ENCODE results near the gene ZNF689.
A peak's percentile ranks its signal among the peaks of the same experiment; 100 is the strongest.

The ZNF689 gene

DNA sequence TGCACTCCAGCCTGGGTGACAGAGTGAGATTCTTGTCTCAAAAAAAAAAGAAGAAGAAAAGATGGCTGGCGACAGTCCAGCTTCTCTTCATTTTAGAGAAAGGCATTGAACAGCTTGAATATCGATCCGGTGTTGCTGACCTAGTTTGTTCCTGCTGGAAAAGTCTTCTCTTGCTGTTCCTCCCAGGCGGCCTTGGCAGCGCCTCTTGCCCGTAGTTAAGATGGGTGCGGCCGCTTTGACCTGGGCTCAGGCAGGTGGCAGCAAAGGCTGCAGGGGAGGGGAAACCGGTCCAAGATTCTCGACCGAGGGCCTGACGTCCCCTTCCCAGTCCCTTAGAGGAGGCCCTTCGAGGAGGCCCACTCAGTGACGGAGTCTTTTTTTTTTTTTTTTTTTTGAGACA lies 48.2 kb downstream of the ZNF689 start:
- no peak for DNase-seq (ENCODE audit: low read depth)

GRCh38 chr16:30561089-30561816 lies 48.9 kb downstream of the ZNF689 start:
- DNase-seq (ENCODE audit: low read depth) = no peak

DNA sequence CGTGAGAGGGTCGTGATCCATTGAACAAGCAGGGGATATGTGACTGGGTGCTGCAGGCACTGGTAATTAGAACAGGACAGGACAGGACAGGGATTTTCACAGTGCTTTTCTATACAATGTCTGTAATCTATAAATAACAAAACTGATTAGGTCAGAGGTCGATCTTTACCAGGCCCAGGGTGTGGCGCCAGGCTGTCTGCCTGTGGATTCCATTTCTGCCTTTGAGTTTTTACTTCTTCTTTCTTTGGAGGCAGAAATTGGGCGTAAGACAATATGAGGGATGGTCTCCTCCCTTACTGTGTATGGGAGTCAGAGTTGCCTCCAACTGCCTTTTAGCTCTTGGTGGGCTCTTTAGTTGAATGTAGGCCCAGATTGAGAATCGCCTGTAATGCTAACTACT lies 50.5 kb downstream of the ZNF689 start:
- no peak for DNase-seq (ENCODE audit: low read depth)

DNA sequence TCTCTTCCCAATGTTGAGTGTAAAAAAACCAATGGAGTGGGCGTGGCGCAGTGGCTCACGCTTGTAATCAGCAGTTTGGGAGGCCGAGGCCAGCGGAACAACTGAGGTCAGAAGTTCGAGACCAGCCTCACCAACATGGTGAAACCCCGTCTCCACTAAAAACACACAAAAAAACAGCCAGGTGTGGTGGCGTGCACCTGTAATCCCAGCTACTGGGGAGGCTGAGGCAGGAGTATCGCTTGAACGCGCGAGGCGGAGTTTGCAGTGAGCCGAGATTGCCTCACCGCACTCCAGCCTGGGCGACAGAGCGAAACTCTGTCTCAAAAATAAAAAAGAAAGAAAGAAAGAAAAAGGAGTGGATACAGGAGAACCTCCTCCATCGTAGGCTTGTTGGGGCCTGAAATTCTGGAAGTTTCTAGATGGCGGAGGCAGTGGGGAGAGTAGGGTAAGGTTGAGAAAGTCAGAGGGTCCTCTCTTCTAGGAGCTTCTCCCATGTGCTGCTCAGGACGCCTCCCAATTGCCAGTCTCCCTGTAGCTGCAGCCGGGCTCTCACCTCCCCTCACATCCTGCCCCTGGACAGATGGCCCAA lies 51.3 kb downstream of the ZNF689 start:
- DNase-seq (ENCODE audit: low read depth) = no peak

GRCh38 chr16:30557957-30558788 lies 52.0 kb downstream of the ZNF689 start, which contains the start of gene ZNF764:
TSS of gene ZNF764 (minus strand) at chr16:30558374. CDS start at chr16:30558182, 192 bp downstream.
- DNase-seq (ENCODE audit: low read depth) = peak; percentile 93

DNA sequence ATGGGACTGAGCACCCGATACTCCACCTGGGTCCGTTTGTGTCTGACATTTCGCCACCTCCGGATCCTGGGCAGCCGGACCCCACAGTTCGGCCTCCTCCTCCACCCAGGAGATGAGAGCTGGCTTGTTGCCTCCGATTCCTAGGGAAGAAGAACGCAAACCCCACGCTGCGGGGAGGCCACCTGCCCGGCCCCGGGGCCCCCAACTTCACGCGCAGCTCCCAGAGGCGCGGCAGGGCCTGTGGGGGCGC lies 52.6 kb downstream of the ZNF689 start:
- DNase-seq (ENCODE audit: low read depth) = no peak

- DNase-seq (ENCODE audit: low read depth) = no peak
Observed at GRCh38 chr16:30556125-30556473, 54.1 kb downstream of the ZNF689 start.

GRCh38 chr16:30555315-30556124 lies 54.7 kb downstream of the ZNF689 start:
- no peak for DNase-seq (ENCODE audit: low read depth)

DNA sequence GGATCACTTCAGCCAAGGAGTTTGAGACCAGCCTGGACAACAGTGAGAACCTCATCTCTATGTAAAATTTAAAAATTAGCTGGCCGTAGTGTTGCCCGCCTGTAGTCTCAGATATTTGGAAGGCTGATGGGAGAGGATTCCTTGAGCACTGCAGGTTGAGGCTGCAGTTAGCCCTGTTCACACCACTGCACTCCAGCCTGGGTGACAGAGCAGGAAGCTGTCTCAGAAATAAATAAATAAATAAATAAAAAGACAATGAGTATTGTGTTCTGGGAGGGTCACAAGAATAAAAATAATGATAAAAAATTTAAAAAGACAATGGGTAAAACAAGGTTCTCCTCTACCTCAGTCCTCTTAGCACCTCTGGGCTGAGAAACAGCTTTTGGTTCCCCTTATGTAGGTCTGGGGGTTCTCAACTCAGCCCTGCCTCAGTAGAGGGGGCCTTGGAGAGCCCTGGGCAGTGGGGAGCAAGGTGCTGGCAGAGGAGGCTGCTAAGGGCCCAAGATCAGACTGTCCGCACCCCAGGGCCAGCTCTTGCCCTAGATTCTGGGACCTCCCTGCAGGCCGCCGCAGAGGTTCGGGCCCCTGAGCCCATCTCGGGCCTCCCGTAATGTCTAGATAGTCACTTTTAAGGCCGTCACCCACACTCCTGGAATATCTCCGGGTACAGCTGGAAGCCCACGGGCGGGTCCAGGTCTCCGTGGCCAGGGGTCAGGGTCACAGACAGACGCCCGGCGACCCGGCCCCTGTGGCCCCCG lies 55.5 kb downstream of the ZNF689 start:
- no peak for DNase-seq (ENCODE audit: low read depth)

DNA sequence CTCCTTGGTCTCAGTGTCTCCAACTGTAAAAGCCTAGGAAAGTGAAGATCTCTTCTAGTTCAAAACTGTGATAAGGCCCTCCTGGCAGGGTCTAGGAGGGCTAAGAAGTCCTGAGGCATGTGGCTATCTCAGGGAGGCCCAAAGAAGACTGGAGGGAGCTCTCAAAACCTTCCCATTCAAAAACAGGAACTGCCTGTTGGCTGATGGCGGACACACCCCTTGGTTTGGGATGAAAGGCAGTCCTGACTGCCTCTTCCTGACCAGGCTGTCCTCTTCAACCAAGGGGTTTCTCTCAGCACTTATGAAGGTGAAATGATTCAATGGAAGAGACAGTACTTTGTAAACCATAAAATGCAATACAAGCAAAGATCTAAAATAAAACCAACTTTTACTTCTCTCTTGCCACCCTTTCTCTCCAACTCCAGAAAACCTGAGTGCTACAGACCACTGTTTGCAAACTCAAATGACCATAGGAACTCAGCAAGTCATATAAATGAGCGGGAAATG lies 56.7 kb downstream of the ZNF689 start:
- DNase-seq (ENCODE audit: low read depth) = no peak

DNA sequence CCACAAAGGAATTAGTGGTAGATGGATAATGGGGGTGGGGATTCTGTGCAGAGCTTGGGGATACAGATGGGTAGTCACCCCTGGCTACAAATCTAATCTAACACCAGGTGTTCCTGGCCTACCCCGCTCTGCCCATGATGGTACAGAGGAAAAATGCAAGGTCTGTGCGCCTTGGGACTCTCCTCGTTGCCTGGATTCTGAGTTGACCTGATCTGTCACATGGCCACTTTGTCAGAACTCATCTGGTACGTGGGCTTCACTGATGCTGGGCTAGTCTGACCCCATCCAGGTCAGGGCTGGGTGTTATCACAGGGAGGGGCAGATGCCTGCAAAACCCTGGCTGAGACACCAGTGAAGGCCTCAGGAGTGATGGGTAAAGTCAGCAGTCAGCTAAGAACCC lies 57.2 kb downstream of the ZNF689 start:
- no peak for DNase-seq (ENCODE audit: low read depth)
